Measurements from ENCODE around the gene CREBBP. TPM values are rescaled to one million over a fixed set of nuclear protein-coding genes. Genes with fewer than 3 reads are reported as not detected.

CREBBP gene
- total RNA-seq, 1 donor from 2014 or later = 11.3 TPM

DNA sequence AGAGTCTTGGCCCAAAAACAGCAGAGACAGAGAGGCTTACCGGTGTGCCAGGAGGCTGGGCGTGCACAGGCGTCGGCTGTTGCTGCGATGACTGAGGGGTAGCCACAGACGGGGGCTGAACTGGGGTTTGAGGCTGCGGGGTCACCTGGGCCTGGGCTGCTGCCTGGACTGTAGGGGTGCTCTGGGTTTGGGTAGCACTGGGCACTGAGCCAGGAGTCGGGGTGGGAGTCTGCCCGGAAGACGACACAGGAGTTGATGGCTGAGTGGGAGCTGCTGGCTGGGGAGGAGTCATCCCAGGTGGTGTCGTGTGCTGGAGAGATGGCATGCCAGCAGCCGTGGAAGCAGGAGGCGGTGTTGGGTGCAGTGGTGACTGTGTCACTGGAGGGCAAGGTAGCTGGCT, 110.0 kb downstream of the CREBBP start:
- H3K4me3 ChIP-seq (ENCODE audit: low read depth, low read length) = no peak overlapping the region
- no peak for DNase-seq (ENCODE audit: low read depth)
- TF ChIP-seq, protein P1, sequence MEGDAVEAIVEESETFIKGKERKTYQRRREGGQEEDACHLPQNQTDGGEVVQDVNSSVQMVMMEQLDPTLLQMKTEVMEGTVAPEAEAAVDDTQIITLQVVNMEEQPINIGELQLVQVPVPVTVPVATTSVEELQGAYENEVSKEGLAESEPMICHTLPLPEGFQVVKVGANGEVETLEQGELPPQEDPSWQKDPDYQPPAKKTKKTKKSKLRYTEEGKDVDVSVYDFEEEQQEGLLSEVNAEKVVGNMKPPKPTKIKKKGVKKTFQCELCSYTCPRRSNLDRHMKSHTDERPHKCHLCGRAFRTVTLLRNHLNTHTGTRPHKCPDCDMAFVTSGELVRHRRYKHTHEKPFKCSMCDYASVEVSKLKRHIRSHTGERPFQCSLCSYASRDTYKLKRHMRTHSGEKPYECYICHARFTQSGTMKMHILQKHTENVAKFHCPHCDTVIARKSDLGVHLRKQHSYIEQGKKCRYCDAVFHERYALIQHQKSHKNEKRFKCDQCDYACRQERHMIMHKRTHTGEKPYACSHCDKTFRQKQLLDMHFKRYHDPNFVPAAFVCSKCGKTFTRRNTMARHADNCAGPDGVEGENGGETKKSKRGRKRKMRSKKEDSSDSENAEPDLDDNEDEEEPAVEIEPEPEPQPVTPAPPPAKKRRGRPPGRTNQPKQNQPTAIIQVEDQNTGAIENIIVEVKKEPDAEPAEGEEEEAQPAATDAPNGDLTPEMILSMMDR (conservative IDR thresholded peaks at IDR 0.05; ENCODE audit: low read depth, low read length) = no peak

DNA sequence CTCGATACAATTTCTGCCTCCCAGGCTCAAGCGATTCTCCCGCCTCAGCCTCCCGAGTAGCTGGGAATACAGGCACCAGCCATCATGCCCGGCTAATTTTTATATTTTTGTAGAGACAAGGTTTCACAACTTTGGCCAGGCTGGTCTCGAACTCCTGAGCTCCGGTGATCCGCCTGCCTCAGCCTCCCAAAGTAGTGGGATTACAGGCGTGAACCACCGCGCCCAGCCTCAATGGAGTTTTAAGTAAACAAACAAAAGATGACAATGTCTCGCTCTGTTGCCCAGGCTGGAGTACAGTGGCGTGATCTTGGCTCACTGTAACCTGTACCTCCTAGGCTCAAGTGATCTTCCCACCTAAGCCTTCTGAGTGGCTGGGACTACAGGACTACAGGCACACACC, 110.6 kb downstream of the CREBBP start:
- DNase-seq (ENCODE audit: low read depth) = no peak

DNA sequence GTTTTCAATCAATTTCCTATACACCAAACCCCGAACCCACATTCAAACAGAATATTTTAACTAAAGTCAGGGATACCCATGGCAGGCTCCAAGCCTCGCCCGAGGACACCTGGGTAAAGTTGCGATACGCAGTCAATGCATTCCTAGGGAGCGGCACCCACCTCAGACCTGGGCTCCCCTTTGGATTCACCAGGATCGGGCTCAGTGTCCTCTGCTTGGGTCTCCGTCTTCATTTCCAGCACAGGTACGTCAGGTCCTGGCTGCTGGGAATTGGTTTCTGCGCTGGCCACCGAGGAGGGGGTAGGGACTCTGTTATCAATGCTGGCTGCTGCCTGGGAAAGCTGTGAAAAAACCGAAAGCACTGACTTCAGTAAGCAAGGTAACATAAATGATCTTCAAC, 111.5 kb downstream of the CREBBP start:
- DNase-seq (ENCODE audit: low read depth) = no peak
- TF ChIP-seq, protein P1 (conservative IDR thresholded peaks at IDR 0.05; ENCODE audit: low read depth, low read length) = no peak

More for the DNA sequence above, 110.6 kb downstream of the CREBBP start:
- H3K4me3 ChIP-seq (ENCODE audit: low read depth, low read length) = no peak overlapping the region
- TF ChIP-seq, protein P1 (conservative IDR thresholded peaks at IDR 0.05; ENCODE audit: low read depth, low read length) = no peak

DNA sequence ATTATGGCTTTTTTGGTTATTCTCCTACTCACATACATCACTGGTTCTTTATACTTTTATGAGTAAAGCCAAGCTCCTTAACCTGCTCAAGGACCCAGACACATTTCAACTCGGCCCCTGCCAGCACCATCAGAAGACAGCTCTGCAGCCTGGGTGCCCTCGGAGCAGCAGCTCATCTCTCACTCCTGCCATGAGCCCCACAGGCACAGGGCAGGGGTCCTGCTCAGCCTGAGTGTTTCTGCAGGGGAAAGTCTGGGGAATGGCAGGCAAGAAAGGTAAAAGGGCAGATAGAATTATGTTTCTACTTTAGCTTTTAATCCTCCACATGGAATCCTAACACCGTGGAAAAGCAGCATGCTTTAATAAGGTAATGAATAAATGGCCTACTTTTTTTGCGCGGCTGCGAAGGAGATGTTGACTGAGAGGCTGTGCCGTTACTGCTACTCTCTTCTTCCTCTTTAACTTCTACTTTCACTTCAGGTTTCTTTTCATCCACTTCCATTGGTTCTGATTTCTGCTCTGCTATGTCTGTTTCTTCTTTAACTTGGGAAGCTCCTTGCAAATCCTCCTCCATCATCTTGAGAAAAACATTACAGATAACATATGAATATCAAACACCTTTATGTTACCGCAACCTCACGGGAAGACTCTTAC, 113.1 kb downstream of the CREBBP start:
- no peak overlapping the region for H3K4me3 ChIP-seq (ENCODE audit: low read depth, low read length)
- TF ChIP-seq, protein P1 (conservative IDR thresholded peaks at IDR 0.05; ENCODE audit: low read depth, low read length) = no peak
- DNase-seq (ENCODE audit: low read depth) = no peak

More for the DNA sequence above, 111.5 kb downstream of the CREBBP start:
- no peak overlapping the region for H3K4me3 ChIP-seq (ENCODE audit: low read depth, low read length)

GRCh38 chr16:3766177-3766576, 114.3 kb downstream of the CREBBP start:
- TF ChIP-seq, protein P1 (conservative IDR thresholded peaks at IDR 0.05; ENCODE audit: low read depth, low read length) = no peak
- no peak overlapping the region for H3K4me3 ChIP-seq (ENCODE audit: low read depth, low read length)
- DNase-seq (ENCODE audit: low read depth) = no peak

GRCh38 chr16:3764409-3764808, 116.1 kb downstream of the CREBBP start:
- DNase-seq (ENCODE audit: low read depth) = no peak
- H3K4me3 ChIP-seq (ENCODE audit: low read depth, low read length) = no peak overlapping the region
- TF ChIP-seq, protein P1 (conservative IDR thresholded peaks at IDR 0.05; ENCODE audit: low read depth, low read length) = no peak
